Suprapubic skin (tissue), 4 donors: ENCODE measurements around the gene S100A7A.

Experiments used
- EP300 ChIP-seq: sonication (generic); formaldehyde crosslinking; IDR thresholded peaks from one replicate; pipeline ENCODE4 v1.6.1; 2017; ENCODE audit warnings: antibody characterized with exemption
- POLR2A ChIP-seq, 2 donors: fragments of 450-650 bp; IDR thresholded peaks; one replicate each; pipeline ENCODE4 v1.6.1; 2017; ENCODE audit warnings: antibody characterized with exemption in 2 of 2, mild to moderate bottlenecking in 2 of 2, moderate library complexity in 2 of 2
- POLR2AphosphoS5 ChIP-seq, 3 donors: sonication (generic); formaldehyde crosslinking; IDR thresholded peaks; one replicate each; pipeline ENCODE4 v1.6.1; 2017; ENCODE audit warnings: antibody characterized with exemption in 3 of 3
- TF ChIP-seq, protein P1 (sequence below), 2 donors: fragments of 200-600 bp in 1 of 2; fragments of 450-650 bp in 1 of 2; sonication (generic) in 1 of 2; IDR thresholded peaks; one replicate each; pipeline ENCODE4 v1.5.1; 2016 to 2019; ENCODE audit warnings: antibody characterized with exemption in 2 of 2, mild to moderate bottlenecking in 1 of 2, moderate library complexity in 1 of 2

DNA sequence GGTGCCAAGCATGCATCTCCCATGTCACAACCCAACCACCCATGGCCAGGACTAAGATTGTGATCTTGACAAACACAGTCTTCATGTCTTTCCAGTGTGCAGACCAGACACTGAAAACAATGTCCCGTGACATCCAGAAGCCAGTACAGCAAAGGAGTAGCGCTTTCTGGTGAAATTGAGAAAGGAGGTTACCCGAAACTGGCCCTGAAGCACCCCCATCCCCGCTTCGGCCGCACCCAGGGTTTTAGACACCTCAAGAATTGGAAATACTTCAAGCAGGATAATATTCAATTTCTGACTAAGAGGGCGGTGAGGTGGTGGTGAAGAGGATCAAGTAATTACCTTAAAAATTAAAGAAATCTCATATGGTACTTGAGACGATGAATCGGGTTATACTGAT, 14.9 kb upstream of the S100A7A start:
- TF ChIP-seq, protein P1, sequence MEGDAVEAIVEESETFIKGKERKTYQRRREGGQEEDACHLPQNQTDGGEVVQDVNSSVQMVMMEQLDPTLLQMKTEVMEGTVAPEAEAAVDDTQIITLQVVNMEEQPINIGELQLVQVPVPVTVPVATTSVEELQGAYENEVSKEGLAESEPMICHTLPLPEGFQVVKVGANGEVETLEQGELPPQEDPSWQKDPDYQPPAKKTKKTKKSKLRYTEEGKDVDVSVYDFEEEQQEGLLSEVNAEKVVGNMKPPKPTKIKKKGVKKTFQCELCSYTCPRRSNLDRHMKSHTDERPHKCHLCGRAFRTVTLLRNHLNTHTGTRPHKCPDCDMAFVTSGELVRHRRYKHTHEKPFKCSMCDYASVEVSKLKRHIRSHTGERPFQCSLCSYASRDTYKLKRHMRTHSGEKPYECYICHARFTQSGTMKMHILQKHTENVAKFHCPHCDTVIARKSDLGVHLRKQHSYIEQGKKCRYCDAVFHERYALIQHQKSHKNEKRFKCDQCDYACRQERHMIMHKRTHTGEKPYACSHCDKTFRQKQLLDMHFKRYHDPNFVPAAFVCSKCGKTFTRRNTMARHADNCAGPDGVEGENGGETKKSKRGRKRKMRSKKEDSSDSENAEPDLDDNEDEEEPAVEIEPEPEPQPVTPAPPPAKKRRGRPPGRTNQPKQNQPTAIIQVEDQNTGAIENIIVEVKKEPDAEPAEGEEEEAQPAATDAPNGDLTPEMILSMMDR (IDR thresholded peaks at IDR 0.05) = no peak
- no peak for TF ChIP-seq POLR2A (IDR thresholded peaks at IDR 0.05)
- TF ChIP-seq POLR2AphosphoS5 (IDR thresholded peaks at IDR 0.05) = no peak
- no peak for TF ChIP-seq EP300
